OCI-LY1 (cell line): ENCODE measurements around the gene C4orf51.

Experiments used
- EZH2 ChIP-seq: fragments of 200-600 bp; sonication (generic), shearing (Covaris generic); IDR thresholded peaks from 2 replicates; pipeline ENCODE4 v1.8.0; 2017; ENCODE audit warnings: borderline replicate concordance, mixed run types, mild to moderate bottlenecking, antibody characterized with exemption, low read length, moderate library complexity, mixed read lengths
- TF ChIP-seq, protein P1 (sequence below): fragments of 200-600 bp; sonication (generic), shearing (Covaris generic); IDR thresholded peaks from 2 replicates; pipeline ENCODE4 v1.5.1; 2017; ENCODE audit warnings: mild to moderate bottlenecking, antibody characterized with exemption, low read length, moderate library complexity, mixed read lengths

DNA sequence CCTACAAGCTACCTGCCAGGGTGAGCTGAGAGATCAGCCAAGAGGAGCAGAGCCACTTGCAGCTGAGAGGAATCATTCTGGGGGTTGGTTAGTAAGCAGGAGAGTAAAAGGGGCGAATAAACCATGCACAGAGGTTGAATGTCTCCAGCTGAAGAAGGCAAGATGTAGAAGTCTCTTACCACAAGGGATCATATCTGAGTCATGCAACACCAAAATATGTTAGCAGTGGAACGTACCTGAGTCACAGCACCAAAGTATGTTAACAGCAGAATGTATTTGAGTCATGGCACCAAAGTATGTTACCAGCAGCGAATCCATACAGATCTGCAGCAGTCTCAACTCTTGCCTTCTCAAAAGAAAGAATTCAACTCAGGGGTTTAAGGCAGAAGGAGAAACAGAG is 29.9 kb downstream of the C4orf51 start:
- TF ChIP-seq, protein P1, sequence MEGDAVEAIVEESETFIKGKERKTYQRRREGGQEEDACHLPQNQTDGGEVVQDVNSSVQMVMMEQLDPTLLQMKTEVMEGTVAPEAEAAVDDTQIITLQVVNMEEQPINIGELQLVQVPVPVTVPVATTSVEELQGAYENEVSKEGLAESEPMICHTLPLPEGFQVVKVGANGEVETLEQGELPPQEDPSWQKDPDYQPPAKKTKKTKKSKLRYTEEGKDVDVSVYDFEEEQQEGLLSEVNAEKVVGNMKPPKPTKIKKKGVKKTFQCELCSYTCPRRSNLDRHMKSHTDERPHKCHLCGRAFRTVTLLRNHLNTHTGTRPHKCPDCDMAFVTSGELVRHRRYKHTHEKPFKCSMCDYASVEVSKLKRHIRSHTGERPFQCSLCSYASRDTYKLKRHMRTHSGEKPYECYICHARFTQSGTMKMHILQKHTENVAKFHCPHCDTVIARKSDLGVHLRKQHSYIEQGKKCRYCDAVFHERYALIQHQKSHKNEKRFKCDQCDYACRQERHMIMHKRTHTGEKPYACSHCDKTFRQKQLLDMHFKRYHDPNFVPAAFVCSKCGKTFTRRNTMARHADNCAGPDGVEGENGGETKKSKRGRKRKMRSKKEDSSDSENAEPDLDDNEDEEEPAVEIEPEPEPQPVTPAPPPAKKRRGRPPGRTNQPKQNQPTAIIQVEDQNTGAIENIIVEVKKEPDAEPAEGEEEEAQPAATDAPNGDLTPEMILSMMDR = no peak
- TF ChIP-seq EZH2 = no peak
